Erythroblast (primary cell): ENCODE results near the gene LRP1.

Source experiments
- GATA1 ChIP-seq: IDR thresholded peaks from 2 replicates; pipeline ENCODE4 v1.6.1; 2011; ENCODE audit warnings: low read depth, mild to moderate bottlenecking, control low read depth, low read length, moderate library complexity
- POLR2A ChIP-seq: IDR thresholded peaks from 2 replicates; pipeline ENCODE4 v1.6.1; 2011; ENCODE audit warnings: mild to moderate bottlenecking, low read length

DNA sequence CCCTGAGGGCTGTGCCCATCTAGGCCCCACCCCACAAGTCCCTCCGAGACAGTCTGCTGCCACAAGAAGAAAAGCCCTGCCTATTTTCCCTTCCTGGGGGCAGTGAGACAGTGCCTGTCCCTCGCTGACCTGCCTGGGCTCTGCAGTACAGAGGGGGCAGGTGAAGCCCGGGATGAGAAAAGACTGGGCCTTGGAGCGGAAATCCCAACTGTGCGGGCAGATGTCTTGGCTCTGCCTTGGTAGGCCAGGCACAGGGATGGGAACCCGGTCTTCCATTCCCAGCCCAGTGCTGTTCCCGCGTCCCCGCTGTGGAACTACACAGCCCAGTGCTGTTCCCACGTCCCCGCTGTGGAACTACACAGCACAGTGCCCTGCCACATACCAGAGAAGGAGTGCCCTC is 75.5 kb downstream of the LRP1 start:
- TF ChIP-seq POLR2A (no peak), GATA1 (no peak)
